AG04450 (cell line): ENCODE measurements around the gene MYO5B. TPM values are rescaled to one million over a fixed set of nuclear protein-coding genes. Genes with fewer than 3 reads are reported as not detected.

Source experiments
- CTCF ChIA-PET: fragments of 300-600, 350-600 bp; formaldehyde crosslinking; extraction: SDS; loops from one replicate; lab custom pipeline; 2022; ENCODE audit warnings: antibody characterized with exemption, inconsistent platforms; lab: Charles Lee
- POLR2A ChIA-PET: fragments of 350-600 bp; formaldehyde crosslinking; extraction: SDS; loops from one replicate; lab custom pipeline; 2021; ENCODE audit warnings: antibody characterized with exemption, inconsistent platforms; lab: Yijun Ruan, JAX
- DNase-seq: peaks from one replicate; pipeline ENCODE4 v3.0.0-alpha.2; 2011; ENCODE audit warnings: low read depth, low spot score
- H3K27ac ChIP-seq: one replicate; pipeline ENCODE4 v1.5.1; 2012; ENCODE audit warnings: low read depth, low read length, control low read depth
- H3K27me3 ChIP-seq: one replicate; pipeline ENCODE4 v1.6.0; 2012; ENCODE audit warnings: low read length; ENCODE audit not compliant: control insufficient read depth, insufficient read depth
- H3K4me3 ChIP-seq: 2 replicates; pipeline ENCODE4 v1.5.1; 2011; ENCODE audit warnings: mild to moderate bottlenecking, low read depth, low read length, control low read depth
- H3K9me3 ChIP-seq: 2 replicates; pipeline ENCODE4 v1.5.1; 2012; ENCODE audit warnings: low read length; ENCODE audit not compliant: control insufficient read depth, insufficient read depth
- polyA plus RNA-seq: library from polyadenylated mRNA; depleted of rRNA; stranded (reverse); fragments of >200 nt; gene quantifications from 2 replicates; pipeline ENCODE4 v1.2.3, GENCODE V29; 2011
- TF ChIP-seq, protein P1 (sequence below): IDR thresholded peaks from 2 replicates; pipeline ENCODE4 v1.5.1; 2011; ENCODE audit warnings: low read depth, low read length, control low read depth, inconsistent platforms

Gene MYO5B
- polyA plus RNA-seq, 1 experiment, result 0.32 TPM

GRCh38 chr18:50027996-50028395, 167.0 kb downstream of the MYO5B start:
- CTCF ChIA-PET, result no interaction called here

GRCh38 chr18:50024466-50024865, 170.5 kb downstream of the MYO5B start:
- CTCF ChIA-PET, result no interaction called here

More at GRCh38 chr18:50027996-50028395, 167.0 kb downstream of the MYO5B start:
- no peak overlapping the region for H3K4me3 ChIP-seq
- DNase-seq, result no peak
- H3K27ac ChIP-seq, result no peak overlapping the region
- no peaks in the 10 kb centered on the region for H3K9me3 ChIP-seq
- POLR2A ChIA-PET, result no interaction called here
- TF ChIP-seq, protein P1, sequence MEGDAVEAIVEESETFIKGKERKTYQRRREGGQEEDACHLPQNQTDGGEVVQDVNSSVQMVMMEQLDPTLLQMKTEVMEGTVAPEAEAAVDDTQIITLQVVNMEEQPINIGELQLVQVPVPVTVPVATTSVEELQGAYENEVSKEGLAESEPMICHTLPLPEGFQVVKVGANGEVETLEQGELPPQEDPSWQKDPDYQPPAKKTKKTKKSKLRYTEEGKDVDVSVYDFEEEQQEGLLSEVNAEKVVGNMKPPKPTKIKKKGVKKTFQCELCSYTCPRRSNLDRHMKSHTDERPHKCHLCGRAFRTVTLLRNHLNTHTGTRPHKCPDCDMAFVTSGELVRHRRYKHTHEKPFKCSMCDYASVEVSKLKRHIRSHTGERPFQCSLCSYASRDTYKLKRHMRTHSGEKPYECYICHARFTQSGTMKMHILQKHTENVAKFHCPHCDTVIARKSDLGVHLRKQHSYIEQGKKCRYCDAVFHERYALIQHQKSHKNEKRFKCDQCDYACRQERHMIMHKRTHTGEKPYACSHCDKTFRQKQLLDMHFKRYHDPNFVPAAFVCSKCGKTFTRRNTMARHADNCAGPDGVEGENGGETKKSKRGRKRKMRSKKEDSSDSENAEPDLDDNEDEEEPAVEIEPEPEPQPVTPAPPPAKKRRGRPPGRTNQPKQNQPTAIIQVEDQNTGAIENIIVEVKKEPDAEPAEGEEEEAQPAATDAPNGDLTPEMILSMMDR, result no peak
- no peaks in the 10 kb centered on the region for H3K27me3 ChIP-seq

GRCh38 chr18:50022985-50023384, 172.0 kb downstream of the MYO5B start:
- TF ChIP-seq, protein P1, result no peak
- H3K4me3 ChIP-seq, result no peak overlapping the region
- peaks cover 2% of the 10 kb centered on the region for H3K27me3 ChIP-seq
- ChIA-PET POLR2A (no interaction called here), CTCF (no interaction called here)
- H3K9me3 ChIP-seq, result no peaks in the 10 kb centered on the region
- no peak overlapping the region for H3K27ac ChIP-seq
- no peak for DNase-seq

More at GRCh38 chr18:50024466-50024865, 170.5 kb downstream of the MYO5B start:
- Histone ChIP-seq H3K4me3 (no peak overlapping the region), H3K9me3 (no peaks in the 10 kb centered on the region), H3K27me3 (no peaks in the 10 kb centered on the region), H3K27ac (no peak overlapping the region)
- POLR2A ChIA-PET, result no interaction called here
- DNase-seq, result no peak
- TF ChIP-seq, protein P1, result no peak

DNA sequence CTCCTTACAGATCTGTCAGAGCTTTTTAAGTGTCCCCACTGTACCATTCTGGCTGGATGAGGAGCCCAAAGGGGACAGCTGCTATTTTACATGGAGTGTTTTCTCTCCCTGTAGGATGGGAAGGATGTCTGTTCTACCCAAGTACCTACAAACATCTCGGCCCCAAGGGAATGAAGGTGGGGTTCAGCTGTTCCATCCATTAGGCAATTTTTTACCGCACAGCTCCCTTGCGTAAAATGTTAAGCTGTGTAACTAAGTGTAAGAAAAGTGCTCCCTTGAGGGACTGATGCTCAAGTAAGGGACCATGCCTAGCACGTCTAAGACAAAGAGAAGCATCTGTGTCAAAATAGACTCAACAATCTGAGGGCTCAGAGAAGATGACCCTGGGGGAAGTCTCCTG, 180.3 kb downstream of the MYO5B start:
- Histone ChIP-seq H3K9me3 (no peaks in the 10 kb centered on the region), H3K27ac (no peak overlapping the region), H3K27me3 (peaks cover 3% of the 10 kb centered on the region), H3K4me3 (no peak overlapping the region)
- TF ChIP-seq, protein P1, result no peak
- no peak for DNase-seq
- CTCF ChIA-PET, result interaction anchor here (0.7 kb wide), 1 partner anchor 156 kb away, joined by 6 read pairs; no protein-coding TSS in a partner anchor
- POLR2A ChIA-PET, result no interaction called here

DNA sequence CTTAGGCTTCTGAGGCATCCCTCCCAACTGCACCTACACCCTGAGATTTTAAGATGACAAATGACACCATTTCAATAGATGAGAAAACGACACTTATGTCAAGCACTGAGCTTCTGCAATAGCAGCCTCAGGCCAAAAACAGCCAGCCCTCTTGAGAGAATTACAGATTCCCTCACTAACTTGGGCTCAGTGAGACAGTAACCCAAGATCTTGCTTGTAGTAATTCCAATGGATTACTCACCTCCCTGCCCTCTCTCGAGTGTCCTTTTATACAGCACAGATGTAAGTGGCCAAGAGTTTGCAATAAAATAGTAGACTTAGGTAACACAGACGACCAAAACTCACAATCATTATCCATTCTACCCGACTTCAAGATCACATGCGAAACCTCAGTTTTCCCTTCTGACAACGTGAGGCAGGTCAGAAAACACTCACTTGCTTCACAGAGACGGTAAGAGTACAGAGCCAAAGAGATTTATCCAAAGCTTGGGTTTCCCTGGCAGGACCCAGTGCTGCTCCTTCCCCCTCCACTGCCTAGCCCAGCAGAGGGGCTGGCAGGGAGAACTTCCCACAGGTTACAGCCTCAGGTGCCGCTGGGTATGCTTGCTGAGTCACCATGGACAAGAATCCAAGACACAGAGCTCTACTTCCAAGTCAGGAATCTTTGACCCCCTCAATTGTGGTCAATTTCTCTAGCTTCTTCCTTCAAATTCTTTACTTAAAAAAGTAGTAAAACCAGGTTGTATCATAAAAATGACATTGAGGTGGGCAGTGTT, 181.4 kb downstream of the MYO5B start:
- Histone ChIP-seq H3K27me3 (peaks cover 3% of the 10 kb centered on the region), H3K9me3 (no peaks in the 10 kb centered on the region), H3K4me3 (no peak overlapping the region), H3K27ac (no peak overlapping the region)
- POLR2A ChIA-PET, result no interaction called here
- TF ChIP-seq, protein P1, result no peak
- CTCF ChIA-PET, result no interaction called here
- DNase-seq, result no peak
